HG03045 (cell line): ENCODE measurements around the gene CHIC1.

ENCODE experiments used
- ATAC-seq: cut with Tn5 transposase; IDR thresholded peaks from one replicate; pipeline ENCODE4 v1.9.1; 2021; ENCODE audit warnings: mild to moderate bottlenecking, moderate library complexity; ENCODE audit not compliant: unreplicated experiment

The CHIC1 gene

GRCh38 chrX:73728602-73729001 lies 165.6 kb downstream of the CHIC1 start:
- ATAC-seq, result no peak
